ENCODE results near the gene NT5C. TPM values are rescaled to one million over a fixed set of nuclear protein-coding genes. Genes with fewer than 3 reads are reported as not detected.

NT5C gene
- total RNA-seq, 4 donors from 2014 or later: 162 to 247 (median 208) TPM

- peaks cover 0 to 3% (median 1%) of the 10 kb centered on the region in 4 donors for H3K36me3 ChIP-seq
- DNase-seq: no peak
- TF ChIP-seq EP300 (IDR thresholded peaks at IDR 0.05; ENCODE audit: low read depth): no peak
- no peaks in the 10 kb centered on the region for H3K27me3 ChIP-seq
- in situ Hi-C loops (cut with MboI; ENCODE audit: low pct_ligation_motif_present in 1 of 4, low pct_unique_long_range_greater_than_20kb in 1 of 4, low sequenced_read_pairs in 3 of 4): no loop called here
- H3K27ac ChIP-seq: no peak overlapping the region
- intact Hi-C loops (cut with DNase I; ENCODE audit: low total_unique reads): no loop called here
- peaks cover 14 to 35% (median 28%) of the 10 kb centered on the region in 4 donors for H3K4me1 ChIP-seq
- no peak overlapping the region for H3K4me3 ChIP-seq
- no peaks in the 10 kb centered on the region for H3K9me3 ChIP-seq
- 96% methylated on average over 7 of the region's 7 CpGs; no CpG with 5 or more reads in 1 of the 2 donors for WGBS, 2 donors (ENCODE audit: low coverage in 1 of 2)
These were observed 33.7 kb downstream of the NT5C start for GRCh38 chr17:75097865-75098264.

- Histone ChIP-seq H3K9me3 (no peaks in the 10 kb centered on the region), H3K4me3 (no peak overlapping the region), H3K4me1 (peaks cover 23 to 51% (median 44%) of the 10 kb centered on the region in 4 donors), H3K36me3 (peaks cover 0 to 3% (median 1%) of the 10 kb centered on the region in 4 donors), H3K27ac (peak overlapping the region; percentile 85 to 97 (median 93)), H3K27me3 (no peaks in the 10 kb centered on the region)
- in situ Hi-C loops (cut with MboI; ENCODE audit: low pct_ligation_motif_present in 1 of 4, low pct_unique_long_range_greater_than_20kb in 1 of 4, low sequenced_read_pairs in 3 of 4) (no loop called here), intact Hi-C loops (cut with DNase I; ENCODE audit: low total_unique reads) (no loop called here)
- WGBS, 2 donors (ENCODE audit: low coverage in 1 of 2): 29 to 63% methylated on average over 2 to 12 of the region's 14 CpGs
- peak; percentile 88 for DNase-seq
- peak; percentile 54 for TF ChIP-seq POLR2A (IDR thresholded peaks at IDR 0.05)
- TF ChIP-seq POLR2AphosphoS5 (IDR thresholded peaks at IDR 0.05): peak; percentile 24 to 86 (median 74)
- TF ChIP-seq CTCF (IDR thresholded peaks at IDR 0.05): no peak
- TF ChIP-seq EP300 (IDR thresholded peaks at IDR 0.05; ENCODE audit: low read depth): peak; percentile 48
These were observed 35.4 kb downstream of the NT5C start for GRCh38 chr17:75096082-75096625.

- WGBS, 2 donors (ENCODE audit: low coverage in 1 of 2): 57 to 100% methylated on average over 1 to 12 of the region's 16 CpGs
- no peak for DNase-seq
- intact Hi-C loops (cut with DNase I; ENCODE audit: low total_unique reads) (no loop called here), in situ Hi-C loops (cut with MboI; ENCODE audit: low pct_ligation_motif_present in 1 of 4, low pct_unique_long_range_greater_than_20kb in 1 of 4, low sequenced_read_pairs in 3 of 4) (no loop called here)
- TF ChIP-seq EP300 (IDR thresholded peaks at IDR 0.05; ENCODE audit: low read depth): no peak
- peak; percentile 39 for TF ChIP-seq POLR2A (IDR thresholded peaks at IDR 0.05)
- H3K4me1 ChIP-seq: peaks cover 26 to 63% (median 53%) of the 10 kb centered on the region in 4 donors
- no peaks in the 10 kb centered on the region for H3K9me3 ChIP-seq
- peak overlapping the region; percentile 85 to 97 (median 93) for H3K27ac ChIP-seq
- H3K4me3 ChIP-seq: no peak overlapping the region
- peaks cover 0 to 3% (median 1%) of the 10 kb centered on the region in 4 donors for H3K36me3 ChIP-seq
- H3K27me3 ChIP-seq: no peaks in the 10 kb centered on the region
These were observed 36.6 kb downstream of the NT5C start for GRCh38 chr17:75094871-75095399.

GRCh38 chr17:75093548-75094158 lies 37.9 kb downstream of the NT5C start:
- TF ChIP-seq POLR2A (IDR thresholded peaks at IDR 0.05) (no peak), POLR2AphosphoS5 (IDR thresholded peaks at IDR 0.05) (no peak), EP300 (IDR thresholded peaks at IDR 0.05; ENCODE audit: low read depth) (no peak), CTCF (IDR thresholded peaks at IDR 0.05) (no peak)
- H3K9me3 ChIP-seq: no peaks in the 10 kb centered on the region
- no peak overlapping the region for H3K4me3 ChIP-seq
- H3K36me3 ChIP-seq: no peaks in the 10 kb centered on the region
- peaks cover 37 to 76% (median 61%) of the 10 kb centered on the region in 4 donors for H3K4me1 ChIP-seq
- intact Hi-C loops (cut with DNase I; ENCODE audit: low total_unique reads): no loop called here
- H3K27ac ChIP-seq: peak overlapping the region; percentile 90 to 97 (median 96)
- DNase-seq: no peak
- WGBS, 2 donors (ENCODE audit: low coverage in 1 of 2): 83 to 97% methylated on average over 1 to 13 of the region's 18 CpGs
- in situ Hi-C loops (cut with MboI; ENCODE audit: low pct_ligation_motif_present in 1 of 4, low pct_unique_long_range_greater_than_20kb in 1 of 4, low sequenced_read_pairs in 3 of 4): no loop called here
- H3K27me3 ChIP-seq: no peaks in the 10 kb centered on the region

GRCh38 chr17:75091855-75092327 lies 39.7 kb downstream of the NT5C start:
- WGBS, 2 donors (ENCODE audit: low coverage in 1 of 2): 60 to 83% methylated on average over 1 to 10 of the region's 10 CpGs
- no peaks in the 10 kb centered on the region for H3K27me3 ChIP-seq
- peak overlapping the region; percentile 90 to 97 (median 96) for H3K27ac ChIP-seq
- intact Hi-C loops (cut with DNase I; ENCODE audit: low total_unique reads) (no loop called here), in situ Hi-C loops (cut with MboI; ENCODE audit: low pct_ligation_motif_present in 1 of 4, low pct_unique_long_range_greater_than_20kb in 1 of 4, low sequenced_read_pairs in 3 of 4) (no loop called here)
- DNase-seq: peak; percentile 78
- no peaks in the 10 kb centered on the region for H3K9me3 ChIP-seq
- no peaks in the 10 kb centered on the region for H3K36me3 ChIP-seq
- H3K4me3 ChIP-seq: peak overlapping the region in 1 of 4 donors; percentile 9
- TF ChIP-seq CTCF (IDR thresholded peaks at IDR 0.05) (peak in 1 of 5 experiments; percentile 8), POLR2AphosphoS5 (IDR thresholded peaks at IDR 0.05) (peak in 1 of 3 donors; percentile 51), POLR2A (IDR thresholded peaks at IDR 0.05) (no peak), EP300 (IDR thresholded peaks at IDR 0.05; ENCODE audit: low read depth) (no peak)
- peaks cover 49 to 90% (median 76%) of the 10 kb centered on the region in 4 donors for H3K4me1 ChIP-seq

All from transverse colon (tissue), 4 donors.